CD14-positive monocyte (primary cell): ENCODE data around the gene WHRN. TPM values are rescaled to one million over a fixed set of nuclear protein-coding genes. Genes with fewer than 3 reads are reported as not detected.

Experiments
- DNase-seq, 3 donors: peaks; one replicate each; pipeline ENCODE4 v3.0.0-alpha.2; 2011 to 2022
- H2AFZ ChIP-seq: 2 replicates; pipeline ENCODE4 v1.6.0; 2012; ENCODE audit warnings: mild to moderate bottlenecking, low read depth, low read length, inconsistent platforms; ENCODE audit not compliant: insufficient read depth, poor library complexity, severe bottlenecking
- H3K27ac ChIP-seq, 2 donors: 1 replicate in 1 of 2; 2 replicates in 1 of 2; pipeline ENCODE4 v1.5.1; 2012 to 2013; ENCODE audit warnings: low read length in 2 of 2, control low read depth in 1 of 2, inconsistent platforms in 1 of 2, low read depth in 1 of 2, mild to moderate bottlenecking in 1 of 2
- H3K27me3 ChIP-seq, 2 donors: one replicate each; pipeline versions ENCODE4 v1.6.0 to v1.6.1; 2011 to 2013; ENCODE audit warnings: low read length in 2 of 2; ENCODE audit not compliant: control insufficient read depth in 2 of 2, insufficient read depth in 2 of 2
- H3K36me3 ChIP-seq, 2 donors: replicated peaks in 1 of 2; 1 replicate in 1 of 2; 2 replicates in 1 of 2; pipeline versions ENCODE4 v1.5.1 to v1.6.1; 2012 to 2013; ENCODE audit warnings: low read length in 2 of 2, control low read depth in 1 of 2, inconsistent platforms in 1 of 2, mild to moderate bottlenecking in 1 of 2; ENCODE audit not compliant: insufficient read depth in 2 of 2, control insufficient read depth in 1 of 2
- H3K4me1 ChIP-seq, 2 donors: 1 replicate in 1 of 2; 2 replicates in 1 of 2; pipeline versions ENCODE4 v1.5.1 to v1.6.1; 2012 to 2013; ENCODE audit warnings: low read length in 2 of 2, control low read depth in 1 of 2, inconsistent platforms in 1 of 2, mild to moderate bottlenecking in 1 of 2, moderate library complexity in 1 of 2; ENCODE audit not compliant: insufficient read depth in 2 of 2, control insufficient read depth in 1 of 2
- H3K4me2 ChIP-seq: replicated peaks from 2 replicates; pipeline ENCODE3; 2012; ENCODE audit warnings: low read length, moderate library complexity, mild to moderate bottlenecking; ENCODE audit not compliant: poor library complexity, severe bottlenecking; ENCODE audit errors: extremely low read depth
- H3K4me3 ChIP-seq, 3 experiments: fragments of 200-600 bp in 1 of 3; sonication (generic) in 1 of 3; replicated peaks in 1 of 3; 1 replicate in 2 of 3; 2 replicates in 1 of 3; pipeline ENCODE4 v1.5.1; 2011 to 2013; ENCODE audit warnings: low read length in 3 of 3, mild to moderate bottlenecking in 3 of 3, control low read depth in 2 of 3, low read depth in 2 of 3, inconsistent platforms in 1 of 3, moderate library complexity in 1 of 3
- H3K79me2 ChIP-seq: 2 replicates; pipeline ENCODE4 v1.6.0; 2012; ENCODE audit warnings: mild to moderate bottlenecking, control low read depth, inconsistent platforms, low read length, moderate library complexity; ENCODE audit not compliant: insufficient read depth
- H3K9ac ChIP-seq: 2 replicates; pipeline ENCODE4 v1.6.0; 2017; ENCODE audit warnings: low read length, mild to moderate bottlenecking; ENCODE audit not compliant: insufficient read depth, poor library complexity, severe bottlenecking
- H3K9me3 ChIP-seq, 2 donors: replicated peaks in 1 of 2; 1 replicate in 1 of 2; 2 replicates in 1 of 2; pipeline versions ENCODE4 v1.5.1 to v1.6.1; 2012 to 2013; ENCODE audit warnings: low read length in 2 of 2, control low read depth in 1 of 2; ENCODE audit not compliant: control insufficient read depth in 1 of 2, insufficient read depth in 1 of 2
- H4K20me1 ChIP-seq: 2 replicates; pipeline ENCODE4 v1.6.0; 2012; ENCODE audit warnings: mild to moderate bottlenecking, low read length, control low read depth, moderate library complexity; ENCODE audit not compliant: insufficient read depth
- H3K27ac Mint-ChIP-seq, 7 donors: one replicate each; pipeline ENCODE4 v1.8.0; 2020; ENCODE audit warnings: mild to moderate bottlenecking in 7 of 7, mixed read lengths in 7 of 7, moderate library complexity in 6 of 7, inconsistent platforms in 2 of 7
- H3K27me3 Mint-ChIP-seq, 3 donors: one replicate each; pipeline ENCODE4 v1.8.0; 2021 to 2022; ENCODE audit warnings: low read depth in 3 of 3, mild to moderate bottlenecking in 3 of 3, mixed read lengths in 3 of 3, moderate library complexity in 3 of 3, inconsistent platforms in 1 of 3
- H3K36me3 Mint-ChIP-seq, 2 donors: one replicate each; pipeline ENCODE4 v1.8.0; 2020; ENCODE audit warnings: mixed read lengths in 2 of 2, inconsistent platforms in 1 of 2, mild to moderate bottlenecking in 1 of 2
- H3K4me1 Mint-ChIP-seq: one replicate; pipeline ENCODE4 v1.8.0; 2020; ENCODE audit warnings: mild to moderate bottlenecking, mixed read lengths
- H3K4me3 Mint-ChIP-seq, 2 donors: one replicate each; pipeline ENCODE4 v1.8.0; 2020; ENCODE audit warnings: mild to moderate bottlenecking in 2 of 2, mixed read lengths in 2 of 2, moderate library complexity in 1 of 2
- H3K9me3 Mint-ChIP-seq, 7 donors: one replicate each; pipeline ENCODE4 v1.8.0; 2020 to 2022; ENCODE audit warnings: mixed read lengths in 7 of 7, mild to moderate bottlenecking in 6 of 7, moderate library complexity in 6 of 7, inconsistent platforms in 2 of 7
- CTCF ChIP-seq: fragments of 200-600 bp; IDR thresholded peaks from one replicate; pipeline ENCODE4 v1.8.0; 2022; ENCODE audit warnings: antibody characterized with exemption, mild to moderate bottlenecking
- WGBS: methylation state at CpG from one replicate; pipeline ENCODE4 v1.1.5; 2013; ENCODE audit warnings: missing lambda C conversion rate; ENCODE audit not compliant: insufficient coverage; 5-methylcytosine and 5-hydroxymethylcytosine counted together
- intact Hi-C, 2 donors: fragments of 100-400 bp; cut with micrococcal nuclease; formaldehyde crosslinking; loops; one replicate each; pipeline versions ENCODE4 v1.15.0 to v1.15.1; 2023
- polyA plus RNA-seq, 3 donors: library from polyadenylated mRNA; depleted of rRNA in 1 of 3; unstranded in 2 of 3; stranded (reverse) in 1 of 3; fragments of 300-500 nt in 2 of 3; fragments of >200 nt in 1 of 3; fragmentation: Illumina TruSeq in 2 of 3; gene quantifications; 1 replicate in 2 of 3; 2 replicates in 1 of 3; pipeline ENCODE4 v1.2.3, GENCODE V29; 2012 to 2021

The WHRN gene
- polyA plus RNA-seq, 3 donors, result 0.13 to 0.59 (median 0.30) TPM

- peaks cover 0 to 2% (median 0%) of the 10 kb centered on the region in 7 donors for H3K9me3 Mint-ChIP-seq
- Histone ChIP-seq H3K4me1 (no peaks in the 10 kb centered on the region), H3K4me2 (no peak overlapping the region), H3K9ac (no peak overlapping the region), H2AFZ (no peak overlapping the region), H3K36me3 (no peaks in the 10 kb centered on the region), H3K9me3 (no peaks in the 10 kb centered on the region), H3K4me3 (no peak overlapping the region), H3K27ac (no peak overlapping the region), H3K79me2 (no peaks in the 10 kb centered on the region), H3K27me3 (no peaks in the 10 kb centered on the region), H4K20me1 (no peaks in the 10 kb centered on the region)
- H3K27me3 Mint-ChIP-seq, result peaks cover 5 to 8% (median 6%) of the 10 kb centered on the region in 3 donors
- intact Hi-C loops, result no loop called here
- H3K36me3 Mint-ChIP-seq, result no peaks in the 10 kb centered on the region
- no peak for TF ChIP-seq CTCF
- DNase-seq, result no peak
- 63% methylated on average over 2 of the region's 3 CpGs for WGBS
- H3K4me1 Mint-ChIP-seq, result no peaks in the 10 kb centered on the region
- H3K27ac Mint-ChIP-seq, result no peak overlapping the region
- H3K4me3 Mint-ChIP-seq, result no peak overlapping the region
These were observed 20.2 kb upstream of the WHRN start for GRCh38 chr9:114525513-114525912.

- H3K27ac ChIP-seq, result no peak overlapping the region
- H3K4me3 Mint-ChIP-seq, result no peak overlapping the region
- H3K79me2 ChIP-seq, result no peaks in the 10 kb centered on the region
- no peak overlapping the region for H3K4me2 ChIP-seq
- no peaks in the 10 kb centered on the region for H3K4me1 ChIP-seq
- no peaks in the 10 kb centered on the region for H4K20me1 ChIP-seq
- H3K36me3 Mint-ChIP-seq, result no peaks in the 10 kb centered on the region
- H3K9me3 ChIP-seq, result no peaks in the 10 kb centered on the region
- no peak overlapping the region for H3K4me3 ChIP-seq
- no peak overlapping the region for H3K9ac ChIP-seq
- peaks cover 5 to 8% (median 6%) of the 10 kb centered on the region in 3 donors for H3K27me3 Mint-ChIP-seq
- DNase-seq, result no peak
- 64% methylated on average over 5 of the region's 7 CpGs for WGBS
- peaks cover 0 to 2% (median 0%) of the 10 kb centered on the region in 7 donors for H3K9me3 Mint-ChIP-seq
- no peaks in the 10 kb centered on the region for H3K27me3 ChIP-seq
- no peak overlapping the region for H3K27ac Mint-ChIP-seq
- intact Hi-C loops, result no loop called here
- H2AFZ ChIP-seq, result no peak overlapping the region
- no peak for TF ChIP-seq CTCF
- no peaks in the 10 kb centered on the region for H3K4me1 Mint-ChIP-seq
- no peaks in the 10 kb centered on the region for H3K36me3 ChIP-seq
These were observed 19.0 kb upstream of the WHRN start for GRCh38 chr9:114524247-114524681.
